HG03439 (cell line): ENCODE data around the gene OR2C3.

Source experiments
- ATAC-seq: cut with Tn5 transposase; IDR thresholded peaks from one replicate; pipeline ENCODE4 v1.9.1; 2021; ENCODE audit warnings: mild to moderate bottlenecking, moderate library complexity; ENCODE audit not compliant: unreplicated experiment

OR2C3 gene

DNA sequence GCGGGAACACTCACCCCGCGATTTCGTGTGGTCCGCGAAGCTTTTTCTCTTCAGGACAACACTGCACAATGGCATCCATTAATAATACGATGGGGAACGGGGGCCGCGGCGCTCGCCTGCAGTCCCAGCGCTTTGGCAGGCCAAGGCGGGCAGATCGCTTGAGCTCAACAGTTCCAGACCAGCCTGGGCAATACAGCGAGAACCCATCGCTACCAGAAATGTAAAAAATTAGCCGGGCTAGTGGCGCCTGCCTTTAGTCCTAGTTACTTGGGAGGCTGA, 17.7 kb downstream of the OR2C3 start:
- no peak for ATAC-seq

GRCh38 chr1:247517795-247518612, 18.2 kb downstream of the OR2C3 start:
- no peak for ATAC-seq

DNA sequence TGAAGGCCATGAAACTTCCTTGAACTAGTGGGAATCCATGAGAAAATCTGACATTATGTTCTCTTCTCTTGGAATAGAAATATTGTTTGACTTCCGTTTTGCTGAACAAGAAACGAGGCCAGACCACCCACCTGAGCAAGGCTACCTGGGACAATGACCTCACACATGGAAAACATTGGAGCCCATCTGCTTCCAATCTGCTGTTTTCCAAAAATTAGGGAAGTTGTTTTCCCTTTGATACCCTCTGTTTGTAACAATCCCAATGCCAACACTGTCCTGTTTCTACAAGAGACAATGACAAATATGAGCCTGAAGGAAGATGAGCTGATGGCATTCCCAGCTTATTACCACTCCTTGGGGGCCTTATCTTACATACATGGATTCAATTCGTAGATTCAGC, 29.4 kb downstream of the OR2C3 start:
- ATAC-seq: no peak

- ATAC-seq: no peak
Observed at GRCh38 chr1:247500865-247501264, 35.4 kb downstream of the OR2C3 start.

- no peak for ATAC-seq
Observed at GRCh38 chr1:247496581-247497285, 39.5 kb downstream of the OR2C3 start.

- no peak for ATAC-seq
Observed at GRCh38 chr1:247494767-247495166, 41.5 kb downstream of the OR2C3 start.

- ATAC-seq: no peak
Observed at GRCh38 chr1:247493106-247493505, 43.1 kb downstream of the OR2C3 start.

GRCh38 chr1:247491328-247491727, 44.9 kb downstream of the OR2C3 start:
- ATAC-seq: no peak

DNA sequence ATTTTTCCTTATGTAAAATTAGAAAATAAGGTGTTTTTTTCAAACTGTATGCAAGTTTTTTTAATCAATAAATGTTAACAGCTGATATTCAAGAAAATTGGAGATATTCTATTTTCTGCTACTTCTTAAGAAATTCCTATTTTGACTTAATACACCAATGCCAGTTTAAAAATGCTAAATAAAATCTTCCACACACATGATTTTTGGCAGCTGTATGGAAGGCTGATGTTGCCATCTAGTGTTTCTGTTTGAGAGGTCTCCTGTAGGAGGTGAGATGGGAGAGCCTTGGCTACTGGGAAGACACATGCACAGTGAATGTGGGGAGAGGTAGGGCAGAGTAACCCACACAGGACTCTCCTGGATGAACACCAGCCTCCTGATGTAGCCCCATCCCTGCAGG, 49.2 kb downstream of the OR2C3 start:
- peak; percentile 58 for ATAC-seq

DNA sequence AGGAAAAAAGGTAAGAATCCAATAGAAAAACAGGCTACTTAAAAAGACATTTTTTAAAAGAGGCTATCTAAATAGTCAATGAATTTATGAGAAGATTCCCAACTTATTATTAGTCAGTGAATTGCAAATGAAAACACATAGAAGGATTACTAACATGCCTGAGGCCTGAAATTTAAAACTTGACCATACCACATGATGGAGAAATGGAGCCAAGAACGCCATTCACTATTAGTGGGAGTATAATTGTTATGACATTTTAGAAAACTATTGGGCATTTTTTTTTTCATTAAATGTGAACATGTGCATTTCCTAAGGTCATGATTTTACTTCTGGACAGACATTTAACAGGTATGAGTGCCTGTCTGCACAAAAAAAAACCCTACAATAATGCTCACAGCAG, 53.5 kb downstream of the OR2C3 start:
- ATAC-seq: no peak

DNA sequence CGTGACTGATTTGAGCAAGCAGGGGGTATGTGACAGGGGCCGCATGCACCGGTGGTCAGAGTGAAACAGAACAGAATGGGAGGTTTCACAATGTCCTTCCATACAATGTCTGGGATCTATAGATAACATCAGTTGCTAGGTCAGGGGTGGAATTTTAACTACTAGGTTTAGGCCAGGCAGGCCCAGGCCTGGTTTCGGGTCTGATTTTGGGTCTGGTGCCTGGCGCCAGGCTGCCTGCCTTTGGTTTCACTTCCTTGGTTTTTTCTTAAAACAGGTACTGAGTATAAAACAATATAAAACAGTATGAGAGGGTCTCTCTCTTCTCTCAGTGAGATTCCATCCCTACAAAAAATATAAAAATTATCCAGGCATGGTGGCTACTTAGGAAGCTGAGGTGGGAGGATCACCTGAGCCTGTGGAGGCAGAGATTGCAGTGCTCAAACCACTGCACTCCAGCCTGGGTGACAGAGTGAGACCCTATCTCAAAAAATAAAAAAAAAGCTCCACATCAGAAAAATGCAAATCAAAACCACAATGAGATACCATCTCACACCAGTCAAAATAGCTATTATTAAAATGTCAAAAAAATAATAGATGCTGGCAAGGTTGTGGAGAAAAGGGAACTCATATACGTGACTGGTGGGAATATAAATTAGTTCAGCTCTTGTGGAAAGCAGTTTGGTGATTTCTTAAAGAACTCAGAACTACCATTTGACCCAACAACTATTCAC, 59.7 kb downstream of the OR2C3 start:
- ATAC-seq: peak; percentile 51

- no peak for ATAC-seq
Observed at GRCh38 chr1:247475793-247476192, 60.4 kb downstream of the OR2C3 start.
